Endometrium (tissue), 2 donors: ENCODE measurements around the gene VSTM2B.

Experiments used
- FAIRE-seq: peaks from 2 replicates; lab custom pipeline; 2012; peaks lifted over from hg19 to GRCh38; lab: Jason Lieb, UNC
- donor health status: control.
- donor health status: control.

VSTM2B gene

GRCh38 chr19:29596885-29597525 lies 71.2 kb downstream of the VSTM2B start:
- no peak for FAIRE-seq

GRCh38 chr19:29598036-29598435 lies 72.2 kb downstream of the VSTM2B start:
- no peak for FAIRE-seq

GRCh38 chr19:29598496-29598895 lies 72.7 kb downstream of the VSTM2B start:
- no peak for FAIRE-seq

- no peak for FAIRE-seq
These were observed 77.5 kb downstream of the VSTM2B start for GRCh38 chr19:29603308-29603707.

- peak; percentile 76 for FAIRE-seq
These were observed 80.0 kb downstream of the VSTM2B start, which contains the start of gene POP4 for GRCh38 chr19:29605653-29606419. Gene POP4, plus strand, starts transcription at chr19:29606283. Its CDS starts 36 bp downstream, at chr19:29606319.

DNA sequence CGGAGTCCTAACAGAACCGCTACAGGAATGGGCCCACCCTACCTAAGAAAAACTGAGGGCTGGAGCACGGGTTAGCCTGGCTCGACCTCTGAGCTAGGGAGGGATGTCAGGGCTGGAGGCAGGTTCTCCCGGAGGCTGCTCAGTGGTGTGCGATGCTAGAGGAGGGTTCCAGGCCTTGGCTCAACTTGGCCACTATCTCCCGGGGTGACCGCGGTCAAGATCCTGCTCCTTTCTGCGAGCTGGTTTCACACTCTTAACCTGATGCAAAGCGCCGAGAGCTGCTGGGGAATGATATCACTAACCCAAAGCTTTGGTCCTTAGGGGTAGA lies 80.6 kb downstream of the VSTM2B start:
- no peak for FAIRE-seq

DNA sequence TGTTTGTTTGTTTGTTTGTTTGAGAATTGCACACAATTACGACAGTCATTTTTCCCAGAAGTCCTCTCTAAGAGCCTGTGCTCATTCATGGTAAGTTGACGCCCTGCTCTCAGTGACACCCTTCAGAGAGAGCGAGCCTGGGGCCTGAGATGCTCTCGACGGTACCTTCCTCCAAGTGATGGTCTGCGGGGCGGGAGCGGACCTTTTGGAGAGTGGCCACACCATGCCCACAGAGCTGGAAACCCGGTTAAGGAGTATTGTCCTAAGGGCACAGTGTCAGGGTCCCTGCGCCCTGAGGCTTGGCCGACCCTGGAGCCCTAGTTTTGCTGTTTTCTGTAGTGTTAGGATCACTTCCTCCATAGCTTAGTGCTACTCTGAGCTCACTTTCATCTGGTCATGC lies 83.8 kb downstream of the VSTM2B start:
- no peak for FAIRE-seq

GRCh38 chr19:29610213-29610573 lies 84.4 kb downstream of the VSTM2B start:
- FAIRE-seq, result no peak

GRCh38 chr19:29610574-29611271 lies 84.9 kb downstream of the VSTM2B start:
- peak; percentile 21 for FAIRE-seq

- no peak for FAIRE-seq
These were observed 86.3 kb downstream of the VSTM2B start for GRCh38 chr19:29612121-29612520.

DNA sequence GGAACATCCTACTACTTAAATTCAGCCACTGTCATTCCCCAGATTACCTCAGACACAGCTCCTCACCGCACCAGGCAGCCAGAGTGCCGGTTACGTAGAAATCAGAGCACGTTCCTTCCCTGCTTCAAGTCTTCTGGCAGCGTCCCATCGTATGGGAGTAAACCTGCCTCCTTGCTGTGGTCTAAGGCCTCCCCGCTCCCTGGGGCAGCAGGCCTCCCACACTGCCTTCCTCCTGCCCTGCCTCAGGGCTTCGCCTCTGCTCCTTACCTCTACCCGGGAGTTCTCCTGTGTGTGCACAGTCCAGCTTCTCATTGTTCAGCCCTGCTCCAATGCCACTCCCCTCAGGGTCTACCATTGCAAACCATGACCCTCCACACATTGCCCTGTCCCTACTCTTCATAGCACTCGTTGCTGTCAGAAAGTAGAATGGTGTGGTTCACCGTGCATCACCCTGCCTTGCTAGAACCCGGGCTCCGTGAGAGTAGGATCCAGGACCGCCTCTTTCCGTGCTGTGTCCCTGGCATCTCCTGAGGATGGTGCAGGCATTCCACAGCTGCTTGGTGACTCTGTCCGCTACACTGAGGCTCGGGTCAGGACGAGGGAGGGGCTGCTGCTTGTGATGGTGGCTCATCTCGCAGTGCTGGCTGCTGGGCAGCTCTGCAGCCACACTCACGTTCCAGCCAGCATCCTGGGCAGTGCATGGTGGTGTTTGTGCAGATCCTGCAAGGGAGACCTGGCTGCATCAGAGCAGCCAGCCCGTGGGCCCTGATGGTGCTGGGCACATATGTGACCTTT lies 87.2 kb downstream of the VSTM2B start:
- no peak for FAIRE-seq

DNA sequence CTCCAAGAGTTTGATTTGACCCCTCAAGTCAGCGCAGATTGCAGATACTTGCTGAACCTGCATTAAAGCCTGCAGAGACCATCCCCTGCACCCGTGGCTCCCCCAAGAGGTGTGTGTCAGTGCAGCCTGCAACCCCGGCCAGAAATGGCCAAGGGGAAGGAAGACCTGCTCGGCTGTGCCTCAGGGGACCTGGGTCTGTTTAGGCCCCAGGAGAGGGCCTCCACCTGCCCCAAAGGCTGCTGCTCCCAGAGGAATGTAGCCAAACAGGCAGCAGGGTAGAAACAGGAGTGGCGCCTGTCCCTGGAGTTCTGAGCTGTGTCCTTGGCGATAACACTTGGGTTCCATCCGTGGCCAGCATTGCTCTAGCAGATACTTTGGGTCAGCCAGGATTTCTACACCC lies 88.3 kb downstream of the VSTM2B start:
- no peak for FAIRE-seq
